C4-2B (cell line): ENCODE measurements around the gene KLHL28.

ENCODE experiments used
- CTCF ChIP-seq: fragments of 450-650 bp; conservative IDR thresholded peaks from 2 replicates; pipeline ENCODE4 v1.5.1; 2017; ENCODE audit warnings: mild to moderate bottlenecking
- ZFX ChIP-seq: fragments of 450-650 bp; IDR thresholded peaks from 2 replicates; pipeline ENCODE4 v1.6.1; 2017

GRCh38 chr14:44942436-44942835 lies 19.3 kb downstream of the KLHL28 start:
- no peak for TF ChIP-seq CTCF
- TF ChIP-seq ZFX: no peak
